GM12878 (cell line): ENCODE data around the gene ZNF547. TPM values are rescaled to one million over a fixed set of nuclear protein-coding genes. Genes with fewer than 3 reads are reported as not detected.

Source experiments
- SMC3 ChIP-seq: IDR thresholded peaks from 2 replicates; pipeline ENCODE4 v1.6.1; 2011; ENCODE audit warnings: low read length, improper control_type of control experiment, borderline replicate concordance
- SP1 ChIP-seq: IDR thresholded peaks from one replicate; pipeline ENCODE4 v1.6.1; 2011; ENCODE audit warnings: low read depth, low read length
- STAT3 ChIP-seq: IDR thresholded peaks from 2 replicates; pipeline ENCODE4 v1.6.1; 2011; ENCODE audit warnings: low read depth, low read length, improper control_type of control experiment
- TARDBP ChIP-seq: IDR thresholded peaks from 2 replicates; pipeline ENCODE4 v1.6.1; 2016; ENCODE audit warnings: borderline replicate concordance
- ZBTB33 ChIP-seq: fragments of 450-650 bp; IDR thresholded peaks from 2 replicates; pipeline ENCODE4 v1.6.1; 2017; ENCODE audit warnings: mild to moderate bottlenecking
- ZBTB40 ChIP-seq: fragments of 450-650 bp; IDR thresholded peaks from 2 replicates; pipeline ENCODE4 v1.6.1; 2016; ENCODE audit warnings: mild to moderate bottlenecking, moderate library complexity, borderline replicate concordance
- polyA plus RNA-seq, 11 experiments: library from polyadenylated mRNA; depleted of rRNA in 4 of 11; unstranded in 6 of 11; stranded (reverse) in 5 of 11; fragments of >200 nt; fragmentation: Nextera tagmentation in 4 of 11; fragmentation: Illumina TruSeq in 1 of 11; extraction: Ambion mirVana in 4 of 11; extraction: Trizol in 1 of 11; gene quantifications; 1 replicate in 1 of 11; 2 replicates in 10 of 11; pipeline versions ENCODE4 v1.2.1 to v1.2.3, GENCODE V29; 2011 to 2016; ENCODE audit warnings: inconsistent platforms in 2 of 11, missing spikeins in 2 of 11, low read depth in 1 of 11
- total RNA-seq, 4 experiments: library from RNA; depleted of rRNA in 3 of 4; stranded (reverse); fragments of >200 nt in 3 of 4; fragmentation: Illumina TruSeq in 1 of 4; extraction: Trizol in 1 of 4; gene quantifications; 2 replicates each; pipeline versions ENCODE4 v1.2.1 to v1.2.3, GENCODE V29; 2013 to 2021

ZNF547 gene
- total and polyA plus RNA-seq, 10 of the 15 experiments (the other 5 are each of a cell fraction or from before 2014, with no cell fraction given): 2.3 to 6.0 (median 3.3) TPM

DNA sequence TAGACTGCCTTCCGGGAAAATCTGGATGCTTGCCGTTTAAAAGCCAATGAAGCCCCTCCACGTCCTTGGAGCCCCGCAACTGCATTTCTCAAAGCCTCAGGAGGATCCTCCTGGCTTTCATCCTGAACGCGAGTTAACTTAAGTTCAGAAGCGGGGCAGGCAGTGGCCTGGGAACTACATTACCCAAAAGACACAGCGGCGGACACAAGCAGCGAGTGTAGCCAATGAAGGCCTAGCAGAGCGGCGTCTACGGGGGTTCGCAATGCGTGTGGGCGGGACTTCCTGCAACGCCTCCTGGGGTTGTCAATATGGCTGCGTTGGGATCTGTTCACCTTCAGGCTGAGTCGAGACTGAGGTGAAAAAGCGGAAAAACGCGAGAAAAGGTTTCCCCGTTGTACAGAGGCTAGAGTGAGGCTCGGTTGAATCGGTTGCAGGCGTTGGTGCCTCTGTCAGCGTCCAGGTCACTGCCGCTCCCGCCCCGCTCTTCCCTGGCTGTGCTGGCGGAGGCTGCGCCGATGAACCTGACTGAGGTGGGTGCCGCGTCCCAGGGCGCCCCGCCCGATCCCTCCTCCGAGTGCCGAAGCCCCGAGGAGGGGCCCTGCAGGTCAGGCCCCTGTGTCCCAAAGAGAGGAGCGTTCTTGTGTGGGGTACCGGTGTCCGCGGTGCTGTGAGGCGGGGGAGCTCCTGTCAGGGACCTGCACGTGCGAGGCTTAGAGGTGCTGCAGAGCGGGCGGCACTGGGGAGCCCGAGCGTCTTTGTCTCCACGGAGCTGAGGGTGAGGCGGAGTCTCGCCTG is 47.7 kb downstream of the ZNF547 start, which contains the start of gene ZNF17 (continued):
- TF ChIP-seq ZBTB40 (peak; percentile 92), TARDBP (peak; percentile 53; the same call in 1 of the 2 replicates), ZBTB33 (no peak), STAT3 (0 out of 2 replicates have a peak, but pooled peaks have one; percentile 19), SP1 (peak; percentile 87), SMC3 (no peak)
